Measurements from ENCODE around the gene TRAF2.

DNA sequence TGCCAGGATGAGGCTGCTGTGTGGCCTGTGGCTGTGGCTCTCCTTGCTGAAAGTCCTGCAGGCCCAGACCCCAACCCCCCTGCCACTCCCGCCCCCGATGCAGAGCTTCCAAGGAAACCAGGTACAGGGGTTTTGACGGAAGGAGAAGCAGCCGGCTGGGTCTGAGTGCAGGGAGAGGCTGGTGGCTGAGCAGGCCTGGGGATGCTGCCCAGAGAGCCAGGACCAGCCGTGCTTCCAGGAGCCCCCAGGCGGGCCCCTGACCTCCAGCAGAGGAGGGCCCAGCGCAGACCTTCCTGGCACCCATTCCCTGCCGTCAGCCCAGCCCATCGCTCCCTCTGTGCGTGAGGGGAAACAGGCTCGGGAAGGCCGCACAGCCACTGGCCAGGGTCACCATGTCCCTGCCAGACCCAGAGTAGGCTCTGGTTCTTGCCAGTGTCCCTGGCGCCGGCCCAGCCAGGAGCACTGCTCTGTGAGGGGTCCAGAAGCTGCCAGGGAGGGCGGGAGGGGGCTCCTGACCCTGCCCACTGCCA, 66.1 kb downstream of the TRAF2 start:
- TF ChIP-seq FOXA1 (IDR thresholded peaks at IDR 0.05): no peak
- TF ChIP-seq, protein P1, sequence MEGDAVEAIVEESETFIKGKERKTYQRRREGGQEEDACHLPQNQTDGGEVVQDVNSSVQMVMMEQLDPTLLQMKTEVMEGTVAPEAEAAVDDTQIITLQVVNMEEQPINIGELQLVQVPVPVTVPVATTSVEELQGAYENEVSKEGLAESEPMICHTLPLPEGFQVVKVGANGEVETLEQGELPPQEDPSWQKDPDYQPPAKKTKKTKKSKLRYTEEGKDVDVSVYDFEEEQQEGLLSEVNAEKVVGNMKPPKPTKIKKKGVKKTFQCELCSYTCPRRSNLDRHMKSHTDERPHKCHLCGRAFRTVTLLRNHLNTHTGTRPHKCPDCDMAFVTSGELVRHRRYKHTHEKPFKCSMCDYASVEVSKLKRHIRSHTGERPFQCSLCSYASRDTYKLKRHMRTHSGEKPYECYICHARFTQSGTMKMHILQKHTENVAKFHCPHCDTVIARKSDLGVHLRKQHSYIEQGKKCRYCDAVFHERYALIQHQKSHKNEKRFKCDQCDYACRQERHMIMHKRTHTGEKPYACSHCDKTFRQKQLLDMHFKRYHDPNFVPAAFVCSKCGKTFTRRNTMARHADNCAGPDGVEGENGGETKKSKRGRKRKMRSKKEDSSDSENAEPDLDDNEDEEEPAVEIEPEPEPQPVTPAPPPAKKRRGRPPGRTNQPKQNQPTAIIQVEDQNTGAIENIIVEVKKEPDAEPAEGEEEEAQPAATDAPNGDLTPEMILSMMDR (IDR thresholded peaks at IDR 0.05; ENCODE audit: low read depth, low read length, missing input control): no peak
- no peak for TF ChIP-seq JUND (IDR thresholded peaks at IDR 0.05)
- no peak for TF ChIP-seq SP1 (IDR thresholded peaks at IDR 0.05)
- TF ChIP-seq, protein P2, sequence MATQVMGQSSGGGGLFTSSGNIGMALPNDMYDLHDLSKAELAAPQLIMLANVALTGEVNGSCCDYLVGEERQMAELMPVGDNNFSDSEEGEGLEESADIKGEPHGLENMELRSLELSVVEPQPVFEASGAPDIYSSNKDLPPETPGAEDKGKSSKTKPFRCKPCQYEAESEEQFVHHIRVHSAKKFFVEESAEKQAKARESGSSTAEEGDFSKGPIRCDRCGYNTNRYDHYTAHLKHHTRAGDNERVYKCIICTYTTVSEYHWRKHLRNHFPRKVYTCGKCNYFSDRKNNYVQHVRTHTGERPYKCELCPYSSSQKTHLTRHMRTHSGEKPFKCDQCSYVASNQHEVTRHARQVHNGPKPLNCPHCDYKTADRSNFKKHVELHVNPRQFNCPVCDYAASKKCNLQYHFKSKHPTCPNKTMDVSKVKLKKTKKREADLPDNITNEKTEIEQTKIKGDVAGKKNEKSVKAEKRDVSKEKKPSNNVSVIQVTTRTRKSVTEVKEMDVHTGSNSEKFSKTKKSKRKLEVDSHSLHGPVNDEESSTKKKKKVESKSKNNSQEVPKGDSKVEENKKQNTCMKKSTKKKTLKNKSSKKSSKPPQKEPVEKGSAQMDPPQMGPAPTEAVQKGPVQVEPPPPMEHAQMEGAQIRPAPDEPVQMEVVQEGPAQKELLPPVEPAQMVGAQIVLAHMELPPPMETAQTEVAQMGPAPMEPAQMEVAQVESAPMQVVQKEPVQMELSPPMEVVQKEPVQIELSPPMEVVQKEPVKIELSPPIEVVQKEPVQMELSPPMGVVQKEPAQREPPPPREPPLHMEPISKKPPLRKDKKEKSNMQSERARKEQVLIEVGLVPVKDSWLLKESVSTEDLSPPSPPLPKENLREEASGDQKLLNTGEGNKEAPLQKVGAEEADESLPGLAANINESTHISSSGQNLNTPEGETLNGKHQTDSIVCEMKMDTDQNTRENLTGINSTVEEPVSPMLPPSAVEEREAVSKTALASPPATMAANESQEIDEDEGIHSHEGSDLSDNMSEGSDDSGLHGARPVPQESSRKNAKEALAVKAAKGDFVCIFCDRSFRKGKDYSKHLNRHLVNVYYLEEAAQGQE (IDR thresholded peaks at IDR 0.05): no peak
- TF ChIP-seq GABPA (IDR thresholded peaks at IDR 0.05 in 1 of 2, conservative IDR thresholded peaks at IDR 0.05 in 1 of 2): no peak
- no peak for TF ChIP-seq TAF1 (conservative IDR thresholded peaks at IDR 0.05)
- TF ChIP-seq, protein P3, sequence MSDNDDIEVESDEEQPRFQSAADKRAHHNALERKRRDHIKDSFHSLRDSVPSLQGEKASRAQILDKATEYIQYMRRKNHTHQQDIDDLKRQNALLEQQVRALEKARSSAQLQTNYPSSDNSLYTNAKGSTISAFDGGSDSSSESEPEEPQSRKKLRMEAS (IDR thresholded peaks at IDR 0.05): no peak
- no peak for TF ChIP-seq RAD21 (IDR thresholded peaks at IDR 0.05)
- TF ChIP-seq, protein P4, sequence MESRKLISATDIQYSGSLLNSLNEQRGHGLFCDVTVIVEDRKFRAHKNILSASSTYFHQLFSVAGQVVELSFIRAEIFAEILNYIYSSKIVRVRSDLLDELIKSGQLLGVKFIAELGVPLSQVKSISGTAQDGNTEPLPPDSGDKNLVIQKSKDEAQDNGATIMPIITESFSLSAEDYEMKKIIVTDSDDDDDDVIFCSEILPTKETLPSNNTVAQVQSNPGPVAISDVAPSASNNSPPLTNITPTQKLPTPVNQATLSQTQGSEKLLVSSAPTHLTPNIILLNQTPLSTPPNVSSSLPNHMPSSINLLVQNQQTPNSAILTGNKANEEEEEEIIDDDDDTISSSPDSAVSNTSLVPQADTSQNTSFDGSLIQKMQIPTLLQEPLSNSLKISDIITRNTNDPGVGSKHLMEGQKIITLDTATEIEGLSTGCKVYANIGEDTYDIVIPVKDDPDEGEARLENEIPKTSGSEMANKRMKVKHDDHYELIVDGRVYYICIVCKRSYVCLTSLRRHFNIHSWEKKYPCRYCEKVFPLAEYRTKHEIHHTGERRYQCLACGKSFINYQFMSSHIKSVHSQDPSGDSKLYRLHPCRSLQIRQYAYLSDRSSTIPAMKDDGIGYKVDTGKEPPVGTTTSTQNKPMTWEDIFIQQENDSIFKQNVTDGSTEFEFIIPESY (IDR thresholded peaks at IDR 0.05): no peak
- TF ChIP-seq YY1 (IDR thresholded peaks at IDR 0.05): no peak
- TF ChIP-seq RXRA (IDR thresholded peaks at IDR 0.05): no peak
